DND-41 (cell line): ENCODE measurements around the gene ABTB1.

ENCODE experiments used
- ATAC-seq: fragments of 200-7000 bp; cut with Tn5 transposase; 3 replicates; pipeline ENCODE4 v1.9.1; 2021; ENCODE audit warnings: low read depth; ENCODE audit not compliant: insufficient read depth
- DNase-seq: peaks from one replicate; pipeline ENCODE4 v3.0.0-alpha.2; 2020
- H2AFZ ChIP-seq: 2 replicates; pipeline ENCODE4 v1.6.0; 2012; ENCODE audit warnings: low read depth, low read length
- H3K27ac ChIP-seq: 2 replicates; pipeline ENCODE4 v1.5.1; 2012; ENCODE audit warnings: low read length, inconsistent platforms
- H3K27me3 ChIP-seq: fragments of 200-600 bp; sonication (generic); 2 replicates; pipeline ENCODE4 v1.6.0; 2012; ENCODE audit warnings: low read length, mild to moderate bottlenecking, inconsistent platforms; ENCODE audit not compliant: insufficient read depth, poor library complexity
- H3K36me3 ChIP-seq: 2 replicates; pipeline ENCODE4 v1.5.1; 2012; ENCODE audit warnings: low read length, inconsistent platforms; ENCODE audit not compliant: insufficient read depth
- H3K4me1 ChIP-seq: 2 replicates; pipeline ENCODE4 v1.5.1; 2012; ENCODE audit warnings: mild to moderate bottlenecking, low read length; ENCODE audit not compliant: insufficient read depth
- H3K4me2 ChIP-seq: 2 replicates; pipeline ENCODE4 v1.6.0; 2012; ENCODE audit warnings: mild to moderate bottlenecking, moderate library complexity, low read length, inconsistent platforms; ENCODE audit not compliant: insufficient read depth
- H3K4me3 ChIP-seq, 2 experiments: fragments of 200-600 bp in 1 of 2; shearing (Covaris generic) in 1 of 2; 2 replicates each; pipeline ENCODE4 v1.5.1; 2012 to 2016; ENCODE audit warnings: inconsistent platforms in 2 of 2, low read length in 2 of 2, mild to moderate bottlenecking in 2 of 2, low read depth in 1 of 2, moderate library complexity in 1 of 2
- H3K79me2 ChIP-seq: 2 replicates; pipeline ENCODE4 v1.6.0; 2012; ENCODE audit warnings: low read length, inconsistent platforms; ENCODE audit not compliant: insufficient read depth
- H3K9ac ChIP-seq: 2 replicates; pipeline ENCODE4 v1.6.0; 2012; ENCODE audit warnings: low read depth, mild to moderate bottlenecking, inconsistent platforms, low read length, moderate library complexity
- H3K9me3 ChIP-seq: 2 replicates; pipeline ENCODE4 v1.5.1; 2012; ENCODE audit warnings: low read length, moderate library complexity, mild to moderate bottlenecking, inconsistent platforms; ENCODE audit not compliant: insufficient read depth, severe bottlenecking
- H4K20me1 ChIP-seq: 2 replicates; pipeline ENCODE4 v1.6.0; 2012; ENCODE audit warnings: low read length; ENCODE audit not compliant: insufficient read depth
- CTCF ChIP-seq: IDR thresholded peaks from 2 replicates; pipeline ENCODE4 v1.5.1; 2012; ENCODE audit warnings: borderline replicate concordance, low read length, moderate library complexity, mild to moderate bottlenecking; ENCODE audit not compliant: poor library complexity, severe bottlenecking; ENCODE audit errors: extremely low read depth
- EZH2 ChIP-seq: IDR thresholded peaks from 3 replicates; pipeline ENCODE4 v1.6.1; 2012; ENCODE audit warnings: borderline replicate concordance, low read depth, mild to moderate bottlenecking, moderate library complexity, low read length, inconsistent platforms; ENCODE audit not compliant: severe bottlenecking

The ABTB1 gene

GRCh38 chr3:127630811-127631714, 41.7 kb upstream of the ABTB1 start:
- no peak for ATAC-seq
- no peak overlapping the region for H2AFZ ChIP-seq
- H4K20me1 ChIP-seq, result no peaks in the 10 kb centered on the region
- H3K27ac ChIP-seq, result no peak overlapping the region
- no peak for DNase-seq
- H3K79me2 ChIP-seq, result no peaks in the 10 kb centered on the region
- H3K36me3 ChIP-seq, result no peaks in the 10 kb centered on the region
- no peaks in the 10 kb centered on the region for H3K4me1 ChIP-seq
- H3K9ac ChIP-seq, result no peak overlapping the region
- H3K27me3 ChIP-seq, result peaks cover 4% of the 10 kb centered on the region
- no peak overlapping the region for H3K4me3 ChIP-seq
- H3K9me3 ChIP-seq, result no peaks in the 10 kb centered on the region
- no peak overlapping the region for H3K4me2 ChIP-seq
- TF ChIP-seq EZH2 (no peak), CTCF (no peak)

GRCh38 chr3:127632035-127632820, 40.5 kb upstream of the ABTB1 start:
- Histone ChIP-seq H3K27me3 (peaks cover 4% of the 10 kb centered on the region), H4K20me1 (no peaks in the 10 kb centered on the region), H2AFZ (no peak overlapping the region), H3K36me3 (no peaks in the 10 kb centered on the region), H3K79me2 (no peaks in the 10 kb centered on the region), H3K4me2 (no peak overlapping the region), H3K27ac (no peak overlapping the region), H3K9ac (no peak overlapping the region), H3K9me3 (no peaks in the 10 kb centered on the region), H3K4me3 (no peak overlapping the region), H3K4me1 (peaks cover 3% of the 10 kb centered on the region)
- DNase-seq (no peak), ATAC-seq (no peak)
- TF ChIP-seq EZH2, result no peak
- TF ChIP-seq CTCF, result no peak

- Histone ChIP-seq H3K79me2 (no peaks in the 10 kb centered on the region), H2AFZ (no peak overlapping the region), H3K27ac (no peak overlapping the region), H3K36me3 (no peaks in the 10 kb centered on the region), H3K27me3 (peaks cover 4% of the 10 kb centered on the region), H3K9ac (no peak overlapping the region), H3K9me3 (no peaks in the 10 kb centered on the region), H3K4me3 (no peak overlapping the region), H3K4me1 (peaks cover 11% of the 10 kb centered on the region), H3K4me2 (no peak overlapping the region), H4K20me1 (no peaks in the 10 kb centered on the region)
- ATAC-seq (no peak), DNase-seq (no peak)
- no peak for TF ChIP-seq CTCF
- no peak for TF ChIP-seq EZH2
Observed at GRCh38 chr3:127634653-127635052, 38.1 kb upstream of the ABTB1 start.
